Activated naive CD8-positive, alpha-beta T cell (primary cell): ENCODE data around the gene SH2B3.
"Not testable (repeated sequence)": the region's sequence is repeated elsewhere in the genome, so short reads cannot be mapped to it uniquely, and the experiment has no call there.

Source experiments
- H3K27ac Mint-ChIP-seq: one replicate; pipeline ENCODE4 v1.8.0; 2021; ENCODE audit warnings: mixed read lengths
- H3K27me3 Mint-ChIP-seq: one replicate; pipeline ENCODE4 v1.8.0; 2021; ENCODE audit warnings: mixed read lengths
- H3K36me3 Mint-ChIP-seq: one replicate; pipeline ENCODE4 v1.8.0; 2021; ENCODE audit warnings: mixed read lengths
- H3K4me1 Mint-ChIP-seq: one replicate; pipeline ENCODE4 v1.8.0; 2021; ENCODE audit warnings: low read depth, mixed read lengths
- H3K4me3 Mint-ChIP-seq: one replicate; pipeline ENCODE4 v1.8.0; 2021; ENCODE audit warnings: mild to moderate bottlenecking, mixed read lengths
- H3K9me3 Mint-ChIP-seq: one replicate; pipeline ENCODE4 v1.8.0; 2021; ENCODE audit warnings: low read depth, mixed read lengths

The SH2B3 gene

GRCh38 chr12:111369496-111370220 is 36.1 kb upstream of the SH2B3 start:
- Mint-ChIP-seq H3K9me3 (no peaks in the 10 kb centered on the region), H3K27ac (no peak overlapping the region), H3K4me1 (peaks cover 18% of the 10 kb centered on the region), H3K4me3 (peak overlapping the region; percentile 81), H3K27me3 (no peaks in the 10 kb centered on the region), H3K36me3 (no peaks in the 10 kb centered on the region)

GRCh38 chr12:111373231-111373630 is 32.5 kb upstream of the SH2B3 start:
- H3K4me1 Mint-ChIP-seq, H3K4me3 Mint-ChIP-seq, H3K9me3 Mint-ChIP-seq, H3K27me3 Mint-ChIP-seq, H3K27ac Mint-ChIP-seq, H3K36me3 Mint-ChIP-seq: not testable (repeated sequence)

GRCh38 chr12:111377440-111377839 is 28.3 kb upstream of the SH2B3 start:
- H3K9me3 Mint-ChIP-seq = no peaks in the 10 kb centered on the region
- peaks cover 4% of the 10 kb centered on the region for H3K27me3 Mint-ChIP-seq
- H3K36me3 Mint-ChIP-seq = peaks cover 2% of the 10 kb centered on the region
- no peak overlapping the region for H3K4me3 Mint-ChIP-seq
- H3K4me1 Mint-ChIP-seq = no peaks in the 10 kb centered on the region
- H3K27ac Mint-ChIP-seq = no peak overlapping the region

- Mint-ChIP-seq H3K4me1 (no peaks in the 10 kb centered on the region), H3K27me3 (peaks cover 4% of the 10 kb centered on the region), H3K27ac (no peak overlapping the region), H3K36me3 (peaks cover 2% of the 10 kb centered on the region), H3K9me3 (no peaks in the 10 kb centered on the region), H3K4me3 (no peak overlapping the region)
Measured at GRCh38 chr12:111379942-111380554, 25.7 kb upstream of the SH2B3 start.

GRCh38 chr12:111384596-111384995 is 21.1 kb upstream of the SH2B3 start:
- H3K4me3 Mint-ChIP-seq = no peak overlapping the region
- H3K4me1 Mint-ChIP-seq = no peaks in the 10 kb centered on the region

GRCh38 chr12:111386885-111387284 is 18.8 kb upstream of the SH2B3 start:
- H3K4me3 Mint-ChIP-seq = no peak overlapping the region
- H3K4me1 Mint-ChIP-seq = no peaks in the 10 kb centered on the region
- no peak overlapping the region for H3K27ac Mint-ChIP-seq
- no peaks in the 10 kb centered on the region for H3K9me3 Mint-ChIP-seq
- no peaks in the 10 kb centered on the region for H3K27me3 Mint-ChIP-seq
- H3K36me3 Mint-ChIP-seq = no peaks in the 10 kb centered on the region

More at GRCh38 chr12:111384596-111384995, 21.1 kb upstream of the SH2B3 start:
- Mint-ChIP-seq H3K36me3 (no peaks in the 10 kb centered on the region), H3K27me3 (peaks cover 2% of the 10 kb centered on the region), H3K27ac (no peak overlapping the region), H3K9me3 (no peaks in the 10 kb centered on the region)

- Mint-ChIP-seq H3K27me3 (no peaks in the 10 kb centered on the region), H3K36me3 (no peaks in the 10 kb centered on the region), H3K27ac (no peak overlapping the region), H3K4me3 (no peak overlapping the region), H3K4me1 (no peaks in the 10 kb centered on the region), H3K9me3 (no peaks in the 10 kb centered on the region)
Measured at GRCh38 chr12:111387747-111388323, 17.9 kb upstream of the SH2B3 start.

GRCh38 chr12:111389635-111390034 is 16.1 kb upstream of the SH2B3 start:
- Mint-ChIP-seq H3K4me1 (no peaks in the 10 kb centered on the region), H3K4me3 (no peak overlapping the region), H3K27ac (no peak overlapping the region), H3K27me3 (no peaks in the 10 kb centered on the region), H3K9me3 (no peaks in the 10 kb centered on the region), H3K36me3 (no peaks in the 10 kb centered on the region)

- no peaks in the 10 kb centered on the region for H3K36me3 Mint-ChIP-seq
- H3K27me3 Mint-ChIP-seq = no peaks in the 10 kb centered on the region
- no peaks in the 10 kb centered on the region for H3K4me1 Mint-ChIP-seq
- no peaks in the 10 kb centered on the region for H3K9me3 Mint-ChIP-seq
- no peak overlapping the region for H3K27ac Mint-ChIP-seq
- H3K4me3 Mint-ChIP-seq = no peak overlapping the region
Measured at GRCh38 chr12:111390910-111391309, 14.8 kb upstream of the SH2B3 start.

- H3K36me3 Mint-ChIP-seq = no peaks in the 10 kb centered on the region
- peaks cover 13% of the 10 kb centered on the region for H3K4me1 Mint-ChIP-seq
- no peaks in the 10 kb centered on the region for H3K9me3 Mint-ChIP-seq
Measured at GRCh38 chr12:111393700-111394300, 11.9 kb upstream of the SH2B3 start.

GRCh38 chr12:111394480-111394879 is 11.2 kb upstream of the SH2B3 start:
- no peak overlapping the region for H3K27ac Mint-ChIP-seq

More at GRCh38 chr12:111393700-111394300, 11.9 kb upstream of the SH2B3 start:
- Mint-ChIP-seq H3K4me3 (no peak overlapping the region), H3K27me3 (no peaks in the 10 kb centered on the region), H3K27ac (no peak overlapping the region)

GRCh38 chr12:111395336-111396187 is 10.2 kb upstream of the SH2B3 start:
- H3K36me3 Mint-ChIP-seq = no peaks in the 10 kb centered on the region
- no peaks in the 10 kb centered on the region for H3K9me3 Mint-ChIP-seq
- no peak overlapping the region for H3K4me3 Mint-ChIP-seq
- H3K27me3 Mint-ChIP-seq = no peaks in the 10 kb centered on the region
- peaks cover 30% of the 10 kb centered on the region for H3K4me1 Mint-ChIP-seq
- H3K27ac Mint-ChIP-seq = no peak overlapping the region

More at GRCh38 chr12:111394480-111394879, 11.2 kb upstream of the SH2B3 start:
- Mint-ChIP-seq H3K4me1 (peaks cover 19% of the 10 kb centered on the region), H3K36me3 (no peaks in the 10 kb centered on the region), H3K27me3 (no peaks in the 10 kb centered on the region), H3K4me3 (no peak overlapping the region), H3K9me3 (no peaks in the 10 kb centered on the region)

GRCh38 chr12:111396271-111396670 is 9.5 kb upstream of the SH2B3 start:
- not testable (repeated sequence) for H3K4me3 Mint-ChIP-seq, H3K27me3 Mint-ChIP-seq, H3K36me3 Mint-ChIP-seq, H3K27ac Mint-ChIP-seq, H3K9me3 Mint-ChIP-seq
- peaks cover 32% of the 10 kb centered on the region for H3K4me1 Mint-ChIP-seq

GRCh38 chr12:111396726-111397445 is 8.8 kb upstream of the SH2B3 start:
- H3K4me3 Mint-ChIP-seq = peak overlapping the region; percentile 84
- no peaks in the 10 kb centered on the region for H3K36me3 Mint-ChIP-seq
- no peaks in the 10 kb centered on the region for H3K27me3 Mint-ChIP-seq
- H3K27ac Mint-ChIP-seq = peak overlapping the region; percentile 75
- H3K4me1 Mint-ChIP-seq = peaks cover 32% of the 10 kb centered on the region
- H3K9me3 Mint-ChIP-seq = no peaks in the 10 kb centered on the region
